ENCODE measurements around the gene HNRNPUL2.

HNRNPUL2 gene

DNA sequence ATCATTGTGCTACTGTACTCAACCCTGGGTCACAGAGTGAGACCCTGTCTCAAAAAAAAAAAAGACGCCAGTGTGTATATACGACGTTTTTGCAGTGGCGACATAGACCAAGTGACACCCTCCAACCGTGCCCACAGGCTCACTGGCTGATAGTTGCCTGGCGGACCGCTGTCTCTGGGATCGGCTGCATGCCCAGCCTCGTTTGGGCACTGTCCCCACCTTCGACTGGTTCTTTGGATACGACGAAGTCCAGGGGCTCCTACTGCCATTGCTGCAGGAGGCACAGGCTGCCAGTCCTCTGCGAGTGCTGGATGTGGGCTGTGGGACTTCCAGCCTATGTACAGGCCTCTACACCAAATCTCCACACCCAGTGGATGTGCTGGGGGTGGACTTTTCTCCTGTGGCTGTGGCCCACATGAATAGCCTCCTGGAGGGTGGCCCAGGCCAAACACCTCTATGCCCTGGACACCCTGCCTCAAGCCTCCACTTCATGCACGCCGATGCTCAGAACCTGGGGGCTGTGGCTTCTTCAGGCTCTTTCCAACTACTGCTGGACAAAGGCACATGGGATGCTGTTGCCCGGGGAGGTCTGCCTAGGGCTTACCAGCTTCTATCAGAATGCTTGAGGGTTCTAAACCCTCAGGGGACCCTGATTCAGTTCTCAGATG lies 60.9 kb downstream of the HNRNPUL2 start:
- no peak for DNase-seq (ENCODE audit: low spot score)

DNA sequence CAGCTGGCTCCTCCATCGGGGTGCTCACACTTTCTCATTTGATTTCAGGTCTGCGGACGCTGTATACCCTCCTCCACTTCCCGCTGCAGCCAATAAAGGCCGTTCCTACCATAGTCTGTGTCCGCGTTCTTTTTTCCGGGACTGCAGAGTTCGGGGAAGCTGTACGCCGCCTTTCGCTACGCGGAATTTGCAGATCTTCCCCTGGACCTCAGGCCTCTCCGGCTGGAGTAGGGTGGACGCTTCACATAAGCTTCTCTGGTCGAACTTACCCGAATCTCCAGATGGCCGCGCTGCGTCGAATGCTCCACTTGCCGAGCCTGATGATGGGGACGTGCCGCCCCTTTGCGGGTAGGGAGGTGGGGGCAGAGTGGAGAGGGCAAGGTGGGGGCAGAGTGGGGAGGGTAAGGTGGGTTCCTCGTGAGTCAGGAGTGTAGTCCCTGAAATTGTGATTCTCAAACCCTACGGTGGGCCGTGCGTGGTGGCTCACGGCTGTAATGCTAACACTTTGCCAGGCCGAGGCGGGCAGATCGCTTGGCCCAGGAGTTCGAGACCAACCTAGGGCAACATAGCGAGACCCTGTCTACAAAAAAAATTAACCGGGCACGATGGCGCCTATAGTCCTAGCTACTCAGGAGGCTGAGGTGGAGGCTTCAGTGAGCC lies 61.5 kb downstream of the HNRNPUL2 start:
- DNase-seq (ENCODE audit: low spot score), result no peak

DNA sequence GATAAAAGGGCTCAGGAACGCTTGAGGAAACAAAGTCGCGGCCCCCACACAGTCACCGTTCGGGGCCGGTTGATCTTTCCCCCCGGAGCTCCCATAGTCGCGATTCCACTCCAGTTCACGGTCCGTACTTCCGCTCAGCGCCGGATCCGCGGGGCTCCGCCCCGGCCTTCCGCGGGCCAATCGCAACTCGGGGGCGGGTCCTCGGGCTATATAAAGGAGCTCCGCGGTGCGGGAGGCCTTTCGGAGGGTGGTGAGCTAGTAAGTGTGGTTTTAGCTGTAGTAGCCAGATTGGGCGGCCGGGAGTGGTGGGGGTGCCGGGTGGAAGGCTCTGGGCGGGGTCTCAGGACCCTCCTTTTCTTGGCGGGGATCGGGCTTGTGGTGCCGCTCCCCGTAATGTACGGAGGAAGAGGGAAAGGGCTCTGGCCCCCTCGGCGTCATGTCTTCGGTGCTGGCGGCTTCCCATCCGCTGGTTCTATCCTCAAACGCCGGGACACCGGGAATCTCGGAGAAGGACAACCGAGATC lies 62.1 kb downstream of the HNRNPUL2 start, which contains the start of the genes C11orf98 and CSKMT:
TSS of gene C11orf98 (minus strand) at position 136 of the 524 bp plus-strand sequence. CDS start at position 95, 41 bp downstream.
TSS of gene CSKMT (plus strand) at position 238 of the 524 bp plus-strand sequence. CDS start 568 bp downstream, outside the sequence.
- peak; percentile 93 for DNase-seq (ENCODE audit: low spot score)

DNA sequence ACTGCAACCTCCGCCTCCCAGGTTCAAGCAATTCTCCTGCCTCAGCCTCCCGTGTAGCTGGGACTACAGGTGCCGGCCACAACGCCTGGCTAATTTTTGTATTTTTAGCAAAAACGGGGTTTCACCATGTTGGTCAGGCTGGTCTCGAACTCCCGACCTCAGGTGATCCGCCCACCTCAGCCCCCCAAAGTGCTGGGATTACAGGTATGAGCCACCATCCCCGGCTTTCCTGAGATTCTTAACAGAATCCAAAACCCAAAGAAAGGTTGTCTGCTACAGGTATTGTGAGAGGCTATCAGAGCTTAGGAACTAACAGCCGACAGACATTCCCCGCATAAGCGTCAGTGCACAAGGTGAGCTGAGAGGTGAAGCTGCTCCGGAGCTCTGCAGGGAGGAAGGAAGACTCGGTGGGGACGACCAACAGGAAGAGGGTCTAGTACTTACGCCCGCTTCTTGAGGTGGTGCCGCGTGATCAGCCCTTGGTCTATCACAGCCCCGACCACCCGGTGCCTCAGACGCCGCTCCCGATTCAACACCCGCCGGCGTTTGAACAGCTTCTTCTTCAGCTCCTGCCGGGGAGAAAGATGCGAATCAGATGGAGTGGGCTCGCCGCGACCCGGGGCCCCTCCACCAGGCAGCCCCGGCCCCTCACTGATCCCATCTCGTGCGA lies 62.7 kb downstream of the HNRNPUL2 start:
- no peak for DNase-seq (ENCODE audit: low spot score)
